ENCODE measurements around the gene CACNG7. TPM values are rescaled to one million over a fixed set of nuclear protein-coding genes. Genes with fewer than 3 reads are reported as not detected.

CACNG7 gene
- polyA plus RNA-seq, 12 donors, result 0.14 to 0.34 (median 0.29) TPM; not detected in 2

- DNase-seq, result no peak
These were observed 72.9 kb downstream of the CACNG7 start for GRCh38 chr19:53982001-53982451.

- DNase-seq, result no peak
These were observed 73.5 kb downstream of the CACNG7 start for GRCh38 chr19:53982611-53983010.

GRCh38 chr19:53983457-53984289 lies 74.6 kb downstream of the CACNG7 start:
- no peak for DNase-seq

- DNase-seq, result no peak
These were observed 76.8 kb downstream of the CACNG7 start for GRCh38 chr19:53985863-53986262.

GRCh38 chr19:53988981-53989380 lies 79.9 kb downstream of the CACNG7 start:
- no peak for DNase-seq

GRCh38 chr19:53989600-53990533 lies 80.8 kb downstream of the CACNG7 start:
- no peak for DNase-seq

GRCh38 chr19:53991224-53992113 lies 82.4 kb downstream of the CACNG7 start, which contains the start of gene CACNG6:
TSS of gene CACNG6 (plus strand) at chr19:53991637. CDS start at chr19:53992878, 1,241 bp downstream.
- DNase-seq, result no peak

GRCh38 chr19:53992211-53992610 lies 83.1 kb downstream of the CACNG7 start:
- no peak for DNase-seq

GRCh38 chr19:53992815-53993214 lies 83.7 kb downstream of the CACNG7 start:
- DNase-seq, result no peak

GRCh38 chr19:53993448-53993847 lies 84.4 kb downstream of the CACNG7 start:
- no peak for DNase-seq

Other genes starting within 250 kb of the CACNG7 start
- gene NLRP12, start 85.0 kb upstream of the CACNG7 start, polyA plus RNA-seq (ENCODE audit: insufficient read length in 12 of 12), result under 1 TPM in 10 of 12 donors, not detected in 2; 0.20 to 0.62 (median 0.32) TPM
- 1,000 to 10,000 TPM in 1 of 12 donors, 100 to 1,000 TPM in 11; 129 to 1,426 (median 184) TPM for gene MYADM, start 41.4 kb upstream of the CACNG7 start, polyA plus RNA-seq (ENCODE audit: insufficient read length in 12 of 12)
- 1 to 10 TPM in 2 of 12 donors, under 1 TPM in 6, not detected in 4; 0.09 to 4.5 (median 0.21) TPM for gene PRKCG, start 27.1 kb upstream of the CACNG7 start, polyA plus RNA-seq (ENCODE audit: insufficient read length in 12 of 12)
- 1 to 10 TPM in 3 of 12 donors, under 1 TPM in 7, not detected in 2; 0.29 to 1.4 (median 0.72) TPM for gene CACNG8, start 53.7 kb downstream of the CACNG7 start, polyA plus RNA-seq (ENCODE audit: insufficient read length in 12 of 12)
- 10 to 100 TPM in 11 of 12 donors, not detected in 1; 11.9 to 53.5 (median 26.8) TPM for gene CACNG6, start 82.4 kb downstream of the CACNG7 start, polyA plus RNA-seq (ENCODE audit: insufficient read length in 12 of 12)
- under 1 TPM in 3 of 12 donors, not detected in 9; 0.34 to 0.77 (median 0.37) TPM for gene VSTM1, start 154.6 kb downstream of the CACNG7 start, polyA plus RNA-seq (ENCODE audit: insufficient read length in 12 of 12)
- under 1 TPM in 2 of 12 donors, not detected in 10; 0.19 to 0.23 TPM for gene TARM1, start 172.1 kb downstream of the CACNG7 start, polyA plus RNA-seq (ENCODE audit: insufficient read length in 12 of 12)
- gene OSCAR, start 191.5 kb downstream of the CACNG7 start, polyA plus RNA-seq (ENCODE audit: insufficient read length in 12 of 12), result 1 to 10 TPM in 1 of 12 donors, under 1 TPM in 8, not detected in 3; 0.09 to 1.5 (median 0.32) TPM
- gene NDUFA3, start 193.6 kb downstream of the CACNG7 start, polyA plus RNA-seq (ENCODE audit: insufficient read length in 12 of 12), result 100 to 1,000 TPM in 4 of 12 donors, 10 to 100 TPM in 7, not detected in 1; 80.2 to 127 (median 95.8) TPM
- gene TFPT, start 206.4 kb downstream of the CACNG7 start, polyA plus RNA-seq (ENCODE audit: insufficient read length in 12 of 12), result 10 to 100 TPM in 11 of 12 donors, not detected in 1; 10.6 to 16.6 (median 12.5) TPM
- gene PRPF31, start 206.5 kb downstream of the CACNG7 start, polyA plus RNA-seq (ENCODE audit: insufficient read length in 12 of 12), result 10 to 100 TPM in 11 of 12 donors, not detected in 1; 40.3 to 64.0 (median 43.6) TPM
- 100 to 1,000 TPM in 1 of 12 donors, 10 to 100 TPM in 11; 29.8 to 595 (median 38.1) TPM for gene CNOT3, start 228.5 kb downstream of the CACNG7 start, polyA plus RNA-seq (ENCODE audit: insufficient read length in 12 of 12)